Measurements from ENCODE around the gene CCDC7.
"Not testable (repeated sequence)": the region's sequence is repeated elsewhere in the genome, so short reads cannot be mapped to it uniquely, and the experiment has no call there.

Gene CCDC7

GRCh38 chr10:32481606-32482005 lies 35.7 kb downstream of the CCDC7 start:
- TF ChIP-seq CTCF (IDR thresholded peaks at IDR 0.05; ENCODE audit: low read length) = no peak
- H3K27me3 ChIP-seq (replicated peaks; ENCODE audit: insufficient read depth, low read length) = no peaks in the 10 kb centered on the region
- no peaks in the 10 kb centered on the region for H3K36me3 ChIP-seq (replicated peaks; ENCODE audit: insufficient read depth, low read length)
- H3K4me3 ChIP-seq (ENCODE audit: low read length) = no peak overlapping the region
- no peak overlapping the region for H3K27ac ChIP-seq (ENCODE audit: low read length)
- no peak overlapping the region for H2AFZ ChIP-seq (ENCODE audit: low read length)
- no peak overlapping the region for H3K4me2 ChIP-seq (ENCODE audit: low read depth, low read length)
- H3K9me3 ChIP-seq (replicated peaks; ENCODE audit: insufficient read depth, low read length) = no peaks in the 10 kb centered on the region
- no peaks in the 10 kb centered on the region for H3K9me2 ChIP-seq (replicated peaks; ENCODE audit: insufficient read depth, low read length)
- no peak for DNase-seq
- no peak overlapping the region for H3K9ac ChIP-seq (ENCODE audit: low read length)
- H4K20me1 ChIP-seq (ENCODE audit: insufficient read depth, low read length) = no peaks in the 10 kb centered on the region
- no peaks in the 10 kb centered on the region for H3K79me2 ChIP-seq (ENCODE audit: low read length)
- H3F3A ChIP-seq (ENCODE audit: insufficient read depth, low read length) = no peaks in the 10 kb centered on the region
- no peaks in the 10 kb centered on the region for H3K4me1 ChIP-seq (ENCODE audit: low read length)

- not testable (repeated sequence) for H3K9me3 ChIP-seq (replicated peaks; ENCODE audit: insufficient read depth, low read length); H3K4me2 ChIP-seq (ENCODE audit: low read depth, low read length); H3K4me1 ChIP-seq (ENCODE audit: low read length); H3K79me2 ChIP-seq (ENCODE audit: low read length); H3F3A ChIP-seq (ENCODE audit: insufficient read depth, low read length); H2AFZ ChIP-seq (ENCODE audit: low read length); H3K9ac ChIP-seq (ENCODE audit: low read length); H3K27ac ChIP-seq (ENCODE audit: low read length); H3K9me2 ChIP-seq (replicated peaks; ENCODE audit: insufficient read depth, low read length); DNase-seq; H3K36me3 ChIP-seq (replicated peaks; ENCODE audit: insufficient read depth, low read length); H3K27me3 ChIP-seq (replicated peaks; ENCODE audit: insufficient read depth, low read length); H4K20me1 ChIP-seq (ENCODE audit: insufficient read depth, low read length); H3K4me3 ChIP-seq (ENCODE audit: low read length)
Measured at GRCh38 chr10:32483019-32483502, 37.1 kb downstream of the CCDC7 start.

GRCh38 chr10:32488038-32488437 lies 42.1 kb downstream of the CCDC7 start:
- not testable (repeated sequence) for H3K4me3 ChIP-seq (ENCODE audit: low read length); H3K9ac ChIP-seq (ENCODE audit: low read length); H3K36me3 ChIP-seq (replicated peaks; ENCODE audit: insufficient read depth, low read length); DNase-seq; H3K9me2 ChIP-seq (replicated peaks; ENCODE audit: insufficient read depth, low read length); H3K4me2 ChIP-seq (ENCODE audit: low read depth, low read length); H3K27ac ChIP-seq (ENCODE audit: low read length); H3K27me3 ChIP-seq (replicated peaks; ENCODE audit: insufficient read depth, low read length); H3K79me2 ChIP-seq (ENCODE audit: low read length); H4K20me1 ChIP-seq (ENCODE audit: insufficient read depth, low read length); H2AFZ ChIP-seq (ENCODE audit: low read length); H3K4me1 ChIP-seq (ENCODE audit: low read length); H3K9me3 ChIP-seq (replicated peaks; ENCODE audit: insufficient read depth, low read length); H3F3A ChIP-seq (ENCODE audit: insufficient read depth, low read length)

GRCh38 chr10:32489158-32489557 lies 43.2 kb downstream of the CCDC7 start:
- no peaks in the 10 kb centered on the region for H3K79me2 ChIP-seq (ENCODE audit: low read length)
- no peaks in the 10 kb centered on the region for H3F3A ChIP-seq (ENCODE audit: insufficient read depth, low read length)
- no peak overlapping the region for H3K4me3 ChIP-seq (ENCODE audit: low read length)
- H3K9me3 ChIP-seq (replicated peaks; ENCODE audit: insufficient read depth, low read length) = no peaks in the 10 kb centered on the region
- H3K4me1 ChIP-seq (ENCODE audit: low read length) = no peaks in the 10 kb centered on the region
- no peaks in the 10 kb centered on the region for H4K20me1 ChIP-seq (ENCODE audit: insufficient read depth, low read length)
- no peak overlapping the region for H2AFZ ChIP-seq (ENCODE audit: low read length)
- H3K27ac ChIP-seq (ENCODE audit: low read length) = no peak overlapping the region
- no peak overlapping the region for H3K4me2 ChIP-seq (ENCODE audit: low read depth, low read length)
- H3K9ac ChIP-seq (ENCODE audit: low read length) = no peak overlapping the region
- TF ChIP-seq EZH2 (optimal IDR thresholded peaks at IDR 0.05; ENCODE audit: low read depth, low read length) (no peak), CTCF (IDR thresholded peaks at IDR 0.05; ENCODE audit: low read length) (no peak), EZH2phosphoT487 (IDR thresholded peaks at IDR 0.05; ENCODE audit: low read length) (no peak)
- H3K27me3 ChIP-seq (replicated peaks; ENCODE audit: insufficient read depth, low read length) = no peaks in the 10 kb centered on the region
- H3K9me2 ChIP-seq (replicated peaks; ENCODE audit: insufficient read depth, low read length) = no peaks in the 10 kb centered on the region
- no peak for DNase-seq
- no peaks in the 10 kb centered on the region for H3K36me3 ChIP-seq (replicated peaks; ENCODE audit: insufficient read depth, low read length)

Data from MM.1S (cell line).